Measurements from ENCODE around the gene CHCHD1.
"Not testable (repeated sequence)": the region's sequence is repeated elsewhere in the genome, so short reads cannot be mapped to it uniquely, and the experiment has no call there.

Gene CHCHD1

DNA sequence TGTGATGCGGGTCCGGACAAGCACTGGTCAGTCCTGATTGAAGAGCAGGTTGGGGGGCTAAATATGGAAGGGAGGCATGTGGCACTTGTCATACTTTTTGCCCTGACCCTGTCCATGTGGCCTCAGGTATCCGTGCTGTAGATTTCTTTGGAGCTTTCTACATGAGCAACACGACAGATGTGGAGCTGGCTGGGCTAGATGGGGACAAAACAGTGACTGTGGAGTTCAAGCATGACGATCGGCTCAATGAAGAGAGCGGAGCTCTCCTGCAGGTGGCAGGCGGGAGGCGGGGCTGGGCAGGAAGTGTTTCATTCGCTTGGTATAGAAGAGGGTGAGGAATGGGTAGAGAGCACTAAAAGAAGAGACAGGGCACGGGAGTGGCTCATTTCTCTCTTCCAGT is 13.0 kb upstream of the CHCHD1 start:
- peak in 1 of 3 donors; percentile 59 for DNase-seq (ENCODE audit: low read depth in 3 of 3)

DNA sequence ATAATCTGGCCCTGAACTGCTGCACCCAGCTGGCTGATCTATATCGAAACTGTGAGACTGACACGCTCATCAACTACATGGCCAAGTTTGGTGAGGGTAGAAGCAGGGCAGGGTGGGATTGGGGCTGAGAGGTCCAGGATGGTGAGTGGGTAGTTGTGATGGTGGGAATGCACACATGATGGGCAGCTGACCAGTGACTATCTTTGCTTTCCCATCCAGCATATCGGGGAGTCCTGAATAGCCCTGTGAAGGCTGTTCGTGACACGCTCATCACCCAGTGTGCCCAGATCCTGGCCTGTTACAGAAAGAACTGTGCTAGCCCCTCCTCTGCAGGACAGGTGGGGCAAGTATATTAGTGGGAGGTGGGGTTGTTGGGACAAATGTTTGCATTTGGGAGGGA is 12.5 kb upstream of the CHCHD1 start:
- DNase-seq (ENCODE audit: low read depth in 3 of 3), result no peak

DNA sequence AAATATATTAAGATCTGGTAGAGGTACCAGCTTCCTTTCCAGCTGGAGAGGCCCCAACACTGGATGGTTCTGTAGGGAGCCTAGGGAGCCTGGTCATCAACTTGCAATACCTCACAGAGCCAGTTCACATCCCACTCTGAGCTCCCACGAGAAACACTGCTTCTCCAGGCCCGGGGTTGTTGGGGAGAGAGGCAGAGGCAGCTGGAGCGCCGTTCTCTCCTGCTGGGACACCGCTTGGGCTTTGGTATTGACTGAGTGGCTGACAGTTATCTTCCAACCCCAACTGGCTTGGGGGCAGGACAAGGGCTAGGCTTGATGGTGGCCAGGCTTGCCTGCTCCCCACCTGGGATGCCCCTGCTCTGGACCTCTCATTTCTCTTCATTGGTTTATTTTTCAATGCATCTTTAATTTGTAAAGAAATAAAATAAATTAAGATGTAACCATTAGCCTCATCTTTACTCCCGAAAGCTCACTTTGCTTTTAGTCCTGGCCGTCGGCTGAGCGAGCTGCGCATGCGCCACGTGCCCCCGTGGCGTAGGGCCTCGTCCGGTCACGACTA is 10.0 kb upstream of the CHCHD1 start:
- DNase-seq (ENCODE audit: low read depth in 3 of 3), result peak; percentile 55 to 72 (median 58)

DNA sequence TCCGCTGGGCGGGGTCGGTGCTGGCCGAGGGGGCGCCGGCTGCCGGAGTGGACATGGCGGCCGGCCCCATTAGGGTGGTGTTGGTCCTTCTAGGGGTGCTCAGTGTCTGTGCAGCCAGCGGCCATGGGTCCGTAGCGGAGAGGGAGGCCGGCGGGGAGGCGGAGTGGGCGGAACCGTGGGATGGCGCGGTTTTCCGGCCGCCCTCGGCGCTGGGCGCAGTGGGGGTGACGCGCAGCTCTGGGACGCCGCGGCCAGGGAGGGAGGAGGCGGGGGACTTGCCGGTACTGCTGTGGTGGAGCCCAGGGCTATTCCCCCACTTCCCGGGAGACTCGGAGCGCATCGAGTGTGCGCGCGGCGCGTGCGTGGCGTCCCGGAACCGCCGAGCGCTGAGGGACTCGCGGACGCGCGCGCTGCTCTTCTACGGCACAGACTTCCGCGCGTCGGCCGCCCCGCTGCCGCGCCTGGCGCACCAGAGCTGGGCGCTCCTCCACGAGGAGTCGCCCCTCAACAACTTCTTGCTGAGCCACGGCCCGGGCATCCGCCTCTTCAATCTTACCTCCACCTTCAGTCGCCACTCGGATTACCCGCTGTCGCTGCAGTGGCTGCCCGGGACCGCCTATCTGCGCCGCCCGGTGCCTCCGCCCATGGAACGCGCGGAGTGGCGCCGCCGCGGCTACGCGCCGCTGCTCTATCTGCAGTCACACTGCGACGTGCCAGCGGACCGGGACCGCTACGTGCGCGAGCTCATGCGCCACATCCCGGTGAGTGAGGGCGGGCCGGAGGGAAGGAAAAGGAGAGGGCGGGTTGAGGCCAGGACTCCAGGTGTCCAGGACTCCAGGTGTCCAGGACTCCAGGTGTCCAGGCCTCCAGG is 9.3 kb upstream of the CHCHD1 start:
- DNase-seq (ENCODE audit: low read depth in 3 of 3), result peak; percentile 59 to 70 (median 67)

DNA sequence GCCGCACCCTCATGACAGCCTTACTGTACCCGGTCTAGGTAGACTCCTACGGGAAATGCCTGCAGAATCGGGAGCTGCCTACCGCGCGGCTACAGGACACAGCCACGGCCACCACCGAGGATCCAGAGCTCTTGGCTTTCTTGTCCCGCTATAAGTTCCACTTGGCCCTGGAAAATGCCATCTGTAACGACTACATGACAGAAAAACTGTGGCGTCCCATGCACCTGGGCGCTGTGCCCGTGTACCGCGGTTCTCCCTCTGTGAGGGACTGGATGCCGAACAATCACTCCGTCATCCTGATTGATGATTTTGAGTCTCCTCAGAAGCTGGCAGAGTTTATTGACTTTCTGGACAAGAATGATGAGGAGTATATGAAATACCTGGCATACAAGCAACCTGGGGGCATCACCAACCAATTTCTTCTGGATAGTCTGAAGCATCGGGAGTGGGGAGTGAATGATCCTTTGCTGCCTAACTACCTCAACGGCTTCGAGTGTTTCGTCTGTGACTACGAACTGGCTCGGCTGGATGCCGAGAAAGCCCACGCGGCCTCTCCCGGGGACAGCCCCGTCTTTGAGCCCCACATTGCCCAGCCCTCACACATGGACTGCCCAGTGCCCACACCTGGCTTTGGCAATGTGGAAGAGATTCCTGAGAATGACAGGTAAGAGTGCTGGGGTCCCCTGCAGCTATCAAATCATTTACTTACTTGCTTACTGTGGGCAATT is 8.5 kb upstream of the CHCHD1 start:
- DNase-seq (ENCODE audit: low read depth in 3 of 3), result no peak

DNA sequence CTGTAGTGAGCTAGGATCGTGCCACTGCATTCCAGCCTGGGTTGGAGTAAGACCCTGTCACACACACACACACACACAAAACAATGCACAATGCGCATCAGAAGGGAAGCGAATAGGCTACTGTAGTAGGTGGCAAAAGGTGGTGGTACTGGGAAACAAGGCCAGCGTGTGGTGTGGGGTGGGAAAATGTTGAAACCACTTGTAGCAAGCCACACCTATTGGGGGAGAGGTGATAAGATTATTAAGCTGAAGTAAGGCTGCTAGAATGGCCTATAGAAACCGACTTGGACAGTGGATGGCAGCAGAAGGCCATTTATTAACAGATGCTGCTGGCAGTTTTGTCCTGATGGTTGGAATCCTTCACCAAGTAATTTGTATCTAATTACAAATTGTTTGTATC is 7.2 kb upstream of the CHCHD1 start:
- DNase-seq (ENCODE audit: low read depth in 3 of 3), result no peak

DNA sequence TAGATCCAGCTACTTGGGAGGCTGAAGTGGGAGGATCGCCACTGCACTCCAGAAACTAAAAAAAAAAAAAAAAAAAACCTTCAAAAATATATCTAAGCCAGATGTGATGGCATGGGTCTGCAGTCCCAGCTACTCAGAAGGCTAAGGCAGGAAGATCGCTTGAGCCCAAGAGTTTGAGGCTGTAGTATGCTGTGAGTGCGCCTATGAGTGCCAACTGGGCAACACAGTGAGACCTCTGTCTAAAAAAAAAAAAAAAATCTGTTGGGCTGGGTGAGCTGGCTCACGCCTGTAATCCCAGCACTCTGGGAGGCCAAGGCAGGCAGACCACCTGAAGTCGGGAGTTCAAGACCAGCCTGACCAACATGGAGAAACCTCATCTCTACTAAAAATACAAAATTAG is 2.8 kb upstream of the CHCHD1 start:
- DNase-seq (ENCODE audit: low read depth in 3 of 3), result no peak

DNA sequence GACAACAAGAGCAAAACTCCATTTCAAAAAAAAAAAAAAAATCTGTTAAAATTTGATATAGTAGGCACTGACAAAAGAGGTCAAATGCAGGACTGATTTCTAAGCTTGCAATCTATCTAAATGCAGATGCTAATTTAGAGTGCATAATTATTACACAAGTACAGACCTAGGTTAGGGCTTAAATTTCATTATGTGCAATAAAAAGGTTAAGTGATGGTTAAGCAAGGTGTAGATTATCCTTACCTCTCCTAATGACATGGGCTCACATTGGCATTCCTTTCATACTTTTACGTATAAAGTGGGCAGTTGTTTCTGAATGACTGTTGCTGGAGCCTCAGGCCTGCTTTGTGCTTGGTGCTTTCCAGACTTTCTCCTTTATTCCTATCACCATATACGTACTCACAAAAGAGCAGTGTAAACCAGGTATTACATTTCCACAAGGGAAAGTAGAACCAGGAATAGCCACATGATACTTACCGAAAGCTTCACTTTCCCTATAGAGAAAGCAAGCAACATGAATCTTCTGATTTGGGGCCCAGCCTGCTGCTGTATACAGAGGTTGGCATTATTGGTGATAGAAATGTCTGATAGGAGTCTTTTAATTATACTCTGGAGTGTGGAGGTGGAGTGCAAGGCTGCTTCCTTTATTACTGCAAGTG is 2.2 kb upstream of the CHCHD1 start:
- no peak for DNase-seq (ENCODE audit: low read depth in 3 of 3)

DNA sequence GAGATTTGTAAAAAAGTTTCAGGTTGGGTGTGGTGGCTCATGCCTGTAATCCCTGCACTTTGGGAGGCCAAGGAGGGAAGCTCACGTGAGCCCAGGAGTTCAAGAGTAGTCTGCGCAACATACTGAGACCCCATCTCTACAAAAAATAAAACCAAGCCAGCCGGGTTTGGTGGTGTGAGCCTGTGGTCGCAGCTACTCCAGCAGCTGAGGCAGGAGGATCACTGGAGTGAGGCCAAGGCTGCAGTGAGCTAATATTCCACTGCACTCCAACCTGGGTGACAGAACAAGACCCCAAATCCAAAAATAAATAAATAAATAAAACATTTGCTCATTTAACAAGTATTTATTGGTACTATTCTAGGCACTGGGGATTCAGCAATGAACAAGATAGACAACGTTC is 1.5 kb upstream of the CHCHD1 start:
- DNase-seq (ENCODE audit: low read depth in 3 of 3), result no peak

DNA sequence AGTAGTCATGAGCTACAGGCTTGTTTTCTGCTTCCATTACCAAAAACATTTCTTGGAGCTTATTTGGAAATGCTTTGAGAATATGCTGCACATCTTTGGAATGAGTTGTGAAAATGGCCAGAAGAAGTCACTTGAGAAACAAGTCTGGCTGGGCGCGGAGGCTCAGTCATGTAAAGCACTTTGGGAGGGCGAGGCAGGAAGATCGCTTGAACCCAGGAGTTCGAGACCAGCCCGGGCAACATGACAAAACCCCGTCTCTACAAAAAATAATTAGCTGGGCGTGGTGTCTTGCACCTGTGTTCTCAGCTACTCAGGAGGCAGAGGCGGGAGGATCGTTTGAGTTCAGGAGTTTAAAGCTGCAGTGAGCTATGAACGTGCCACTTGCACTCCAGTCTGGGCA is 882 bp upstream of the CHCHD1 start:
- no peak for DNase-seq (ENCODE audit: low read depth in 3 of 3)

DNA sequence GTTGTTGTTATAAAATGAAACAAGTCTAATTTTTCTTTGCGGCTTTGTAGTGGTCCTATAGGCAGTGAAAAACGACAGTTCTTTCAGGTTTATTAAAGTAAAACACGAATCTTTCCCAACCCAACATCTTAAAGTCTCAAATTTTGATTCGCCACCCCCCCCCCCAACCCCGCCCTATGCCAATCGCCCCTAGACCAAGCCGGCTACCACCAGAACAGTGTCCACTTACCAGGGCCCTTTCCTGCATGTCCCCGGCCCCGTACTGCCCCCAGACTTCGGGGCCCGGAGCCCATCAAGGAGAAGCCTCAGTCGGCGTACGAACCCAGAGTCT is 335 bp upstream of the CHCHD1 start:
- DNase-seq (ENCODE audit: low read depth in 3 of 3), result no peak

DNA sequence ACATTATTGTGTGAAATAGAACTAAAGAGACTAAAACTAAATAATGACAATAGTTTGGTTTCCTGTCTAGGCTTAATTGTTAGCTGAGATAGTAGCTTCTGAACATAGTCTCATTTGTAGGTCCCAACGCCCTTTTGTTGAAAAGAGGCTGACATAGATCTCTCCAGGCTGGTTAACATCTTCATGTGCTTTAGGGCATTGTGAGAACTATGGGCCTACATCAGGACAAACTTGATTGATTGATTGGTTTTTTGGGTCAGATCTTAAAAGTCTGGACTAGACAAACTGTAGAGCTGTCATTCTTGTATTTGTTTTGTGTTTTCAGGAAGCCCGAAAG is 869 bp downstream of the CHCHD1 start:
- DNase-seq (ENCODE audit: low read depth in 3 of 3), result no peak

DNA sequence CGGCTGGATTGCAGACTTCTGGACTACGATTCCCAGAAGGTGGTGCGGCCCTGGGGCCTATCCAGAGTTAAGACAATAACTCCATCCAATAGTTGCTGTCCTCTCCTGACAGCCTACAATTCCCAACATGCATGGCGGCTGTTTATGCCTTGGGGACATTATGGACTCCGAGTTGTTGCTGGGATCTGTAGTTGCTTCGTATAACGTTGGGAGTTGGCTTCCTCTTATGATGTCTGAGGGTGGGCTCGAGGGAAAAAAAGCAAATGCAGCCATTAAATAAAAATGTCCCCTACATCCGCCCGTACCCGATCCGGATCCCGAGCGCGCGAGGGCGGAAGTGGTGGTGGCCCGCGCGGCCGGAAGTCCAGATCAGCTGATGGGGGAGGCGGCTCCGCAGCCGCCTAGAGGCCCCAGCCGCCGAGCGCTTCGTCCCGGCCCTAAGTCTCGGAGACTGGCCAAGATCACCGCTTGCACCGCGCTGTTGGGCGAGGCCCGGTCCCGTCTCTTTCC is 3.4 kb downstream of the CHCHD1 start, which contains the start of gene ZSWIM8:
Gene ZSWIM8, plus strand, starts transcription at position 396 of the 510 bp plus-strand sequence. CDS start 273 bp downstream, outside the sequence.
- peak; percentile 64 to 79 (median 69) for DNase-seq (ENCODE audit: low read depth in 3 of 3)

DNA sequence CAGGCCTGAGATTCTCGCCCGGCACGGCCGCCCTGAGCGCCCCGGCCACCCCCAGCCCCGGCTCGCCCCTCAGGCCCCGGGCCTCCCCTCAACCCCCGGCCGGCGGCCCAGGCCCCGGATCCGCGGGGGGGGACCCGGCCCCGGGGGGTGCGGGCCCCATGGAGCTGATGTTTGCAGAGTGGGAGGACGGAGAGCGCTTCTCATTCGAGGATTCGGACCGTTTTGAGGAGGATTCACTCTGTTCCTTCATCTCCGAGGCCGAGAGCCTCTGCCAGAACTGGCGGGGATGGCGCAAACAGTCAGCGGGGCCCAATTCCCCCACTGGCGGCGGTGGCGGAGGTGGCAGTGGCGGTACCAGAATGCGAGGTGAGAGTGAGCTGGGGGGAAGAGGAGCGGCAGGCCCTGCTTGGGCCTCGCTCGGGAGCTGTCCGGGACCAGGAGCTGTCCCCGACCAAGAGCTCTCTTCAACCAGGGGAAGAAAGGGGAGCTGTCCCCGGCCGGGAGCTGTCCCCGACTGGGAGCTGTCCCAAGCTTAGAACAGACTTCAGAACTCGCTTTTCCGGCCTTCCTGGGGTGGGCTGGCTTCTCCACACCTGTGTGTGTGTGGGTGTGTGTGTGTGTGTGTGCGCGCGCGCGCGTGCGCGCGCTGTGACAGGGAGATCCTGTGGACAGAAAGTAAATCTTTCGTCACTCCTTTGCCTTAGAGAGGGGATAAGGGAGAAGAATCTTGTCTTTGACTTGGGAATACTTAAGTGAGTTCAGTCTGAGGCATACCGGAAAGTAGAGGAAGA is 4.1 kb downstream of the CHCHD1 start:
- no peak for DNase-seq (ENCODE audit: low read depth in 3 of 3)

DNA sequence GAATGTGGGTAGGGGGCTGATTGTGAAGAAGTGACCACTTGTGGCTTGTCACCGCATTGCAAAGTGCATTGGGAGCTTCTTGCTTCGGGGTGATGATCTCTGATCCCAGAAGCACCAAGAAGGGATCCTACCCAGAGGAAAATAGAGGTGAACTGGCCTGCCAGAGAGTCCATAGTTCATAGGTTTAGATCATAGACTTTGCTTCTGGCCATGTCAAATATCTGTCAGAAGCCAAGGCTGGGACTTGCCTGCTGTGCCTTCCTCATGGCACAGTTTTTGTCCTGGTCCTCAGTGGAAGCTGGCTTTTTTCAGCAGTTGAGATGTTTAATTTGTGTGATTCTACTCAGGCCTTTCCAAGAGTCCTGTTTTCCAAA is 4.7 kb downstream of the CHCHD1 start:
- DNase-seq (ENCODE audit: low read depth in 3 of 3), result no peak

DNA sequence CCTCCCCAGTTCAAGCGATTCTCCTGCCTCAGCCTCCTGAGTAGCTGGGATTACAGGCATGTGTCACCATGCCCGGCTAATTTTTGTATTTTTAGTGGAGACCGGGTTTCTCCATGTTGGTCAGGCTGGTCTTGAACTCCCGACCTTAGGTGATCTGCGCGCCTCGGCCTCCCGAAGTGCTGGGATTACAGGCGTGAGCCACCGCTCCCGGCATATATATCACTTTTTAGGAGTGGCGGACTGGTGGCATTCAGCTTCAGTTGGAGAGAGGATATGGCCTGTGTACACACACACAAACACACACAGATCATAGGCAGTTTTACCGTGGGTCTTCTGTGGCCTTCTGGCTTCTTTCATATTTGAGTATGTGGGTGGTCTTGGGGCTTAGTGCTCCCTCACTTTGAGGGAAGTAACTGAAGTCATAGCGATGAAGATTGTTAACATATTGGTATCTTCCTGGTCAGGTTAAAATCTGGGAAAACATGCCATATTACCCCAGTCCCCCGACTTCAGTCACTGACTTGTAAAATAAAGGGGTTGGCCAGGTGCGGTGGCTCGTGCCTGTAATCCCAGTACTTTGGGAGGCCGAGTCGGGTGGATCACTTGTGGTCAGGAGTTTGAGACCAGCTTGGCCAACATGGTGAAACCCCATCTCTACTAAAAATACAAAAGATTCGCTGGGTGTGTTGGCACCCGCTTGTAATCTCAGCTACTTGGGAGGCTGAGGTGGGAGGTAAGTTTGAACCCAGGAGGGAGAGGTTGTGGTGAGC is 5.4 kb downstream of the CHCHD1 start:
- DNase-seq (ENCODE audit: low read depth in 3 of 3), result not testable (repeated sequence)

DNA sequence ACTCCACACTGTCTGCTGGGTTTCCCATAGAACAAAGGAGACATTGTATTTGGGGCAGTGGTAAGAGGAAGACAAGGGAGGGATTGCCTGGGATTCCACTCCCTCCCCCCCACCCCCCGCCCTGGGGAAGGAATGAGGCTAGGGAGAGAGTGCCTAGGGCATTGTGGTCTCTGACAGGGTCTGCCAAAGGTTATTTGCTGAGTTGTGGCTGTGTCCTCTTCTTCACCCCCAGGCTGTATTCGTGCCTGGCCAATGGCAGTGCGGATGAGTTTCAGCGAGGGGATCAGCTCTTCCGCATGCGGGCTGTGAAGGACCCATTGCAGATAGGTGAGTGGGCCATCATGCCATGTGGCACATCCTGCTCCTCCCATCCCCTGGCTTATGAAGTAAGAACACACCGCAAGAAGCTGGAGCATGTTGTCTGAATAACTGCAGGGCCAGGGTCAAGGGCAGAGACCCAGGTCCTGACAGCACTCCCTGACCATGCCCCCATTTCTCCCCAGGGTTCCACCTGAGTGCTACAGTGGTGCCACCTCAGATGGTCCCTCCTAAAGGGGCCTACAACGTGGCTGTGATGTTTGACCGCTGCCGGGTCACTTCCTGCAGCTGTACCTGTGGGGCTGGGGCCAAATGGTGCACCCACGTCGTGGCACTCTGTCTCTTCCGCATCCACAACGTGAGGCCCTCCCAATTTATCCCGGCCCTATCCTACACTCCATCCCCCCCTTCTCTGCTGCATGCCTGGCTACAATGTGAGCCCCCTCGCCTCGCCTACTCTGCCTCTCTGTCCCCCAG is 7.2 kb downstream of the CHCHD1 start:
- DNase-seq (ENCODE audit: low read depth in 3 of 3), result no peak

DNA sequence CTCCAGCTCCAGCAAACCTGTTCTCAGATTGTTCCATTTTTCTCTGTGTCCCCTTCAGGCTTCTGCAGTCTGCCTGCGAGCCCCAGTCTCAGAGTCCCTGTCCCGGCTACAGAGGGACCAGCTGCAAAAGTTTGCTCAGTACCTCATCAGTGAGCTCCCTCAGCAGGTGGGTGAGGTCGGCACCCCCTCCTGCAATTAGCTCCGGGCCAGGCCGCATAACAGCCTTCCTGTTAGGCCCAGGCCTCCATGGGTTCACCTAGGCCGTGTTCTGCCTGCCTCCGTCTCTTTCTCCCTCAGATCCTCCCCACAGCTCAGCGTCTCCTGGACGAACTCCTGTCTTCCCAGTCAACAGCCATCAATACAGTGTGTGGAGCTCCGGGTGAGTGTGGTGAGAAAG is 7.8 kb downstream of the CHCHD1 start:
- DNase-seq (ENCODE audit: low read depth in 3 of 3), result no peak

DNA sequence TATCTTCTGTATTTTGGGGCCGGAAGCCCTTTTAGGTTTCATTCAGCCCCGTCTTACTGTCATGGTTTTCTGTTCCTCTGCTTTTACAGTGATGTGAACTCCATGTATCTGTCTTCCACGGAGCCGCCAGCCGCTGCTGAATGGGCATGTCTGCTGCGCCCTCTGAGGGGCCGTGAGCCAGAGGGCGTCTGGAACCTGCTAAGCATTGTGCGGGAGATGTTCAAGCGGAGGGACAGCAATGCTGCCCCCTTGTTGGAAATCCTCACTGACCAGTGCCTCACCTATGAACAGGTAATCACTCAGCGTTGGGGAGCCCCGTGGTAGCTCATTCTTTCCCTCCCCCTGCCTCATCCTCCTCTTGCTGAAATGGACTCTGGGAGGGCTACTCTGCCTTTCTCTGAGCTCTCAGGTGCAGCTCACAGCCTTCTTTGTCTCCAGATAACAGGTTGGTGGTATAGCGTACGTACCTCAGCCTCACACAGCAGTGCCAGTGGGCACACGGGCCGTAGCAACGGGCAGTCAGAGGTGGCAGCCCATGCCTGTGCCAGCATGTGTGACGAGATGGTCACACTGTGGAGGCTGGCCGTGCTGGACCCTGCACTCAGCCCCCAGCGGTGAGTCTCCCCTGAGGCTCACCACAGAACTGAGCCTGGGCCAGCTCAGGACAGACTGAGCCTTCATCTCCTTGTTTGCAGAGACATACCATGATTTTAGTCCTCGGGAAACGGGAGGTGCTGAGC is 9.2 kb downstream of the CHCHD1 start:
- DNase-seq (ENCODE audit: low read depth in 3 of 3), result no peak

All from stimulated activated CD4-positive, alpha-beta T cell treated with anti-CD3 and anti-CD28 coated beads, TNF-alpha, amount 100 ng/mL, for 48 hours (primary cell).